Fibroblast of lung (primary cell): Measurements from ENCODE around the gene OSBPL6.
"Not testable (repeated sequence)": the region's sequence is repeated elsewhere in the genome, so short reads cannot be mapped to it uniquely, and the experiment has no call there.

ENCODE experiments used
- EZH2 ChIP-seq: IDR thresholded peaks from 2 replicates; pipeline ENCODE4 v1.5.1; 2012; ENCODE audit warnings: low read length, control low read depth, mild to moderate bottlenecking; ENCODE audit errors: missing control alignments
- TF ChIP-seq, protein P1 (sequence below), 2 donors: IDR thresholded peaks in 1 of 2; conservative IDR thresholded peaks in 1 of 2; 1 replicate in 1 of 2; 2 replicates in 1 of 2; pipeline ENCODE4 v1.5.1; 2011 to 2012; ENCODE audit warnings: low read length in 2 of 2, control low read depth in 1 of 2, inconsistent platforms in 1 of 2, low read depth in 1 of 2, mild to moderate bottlenecking in 1 of 2

DNA sequence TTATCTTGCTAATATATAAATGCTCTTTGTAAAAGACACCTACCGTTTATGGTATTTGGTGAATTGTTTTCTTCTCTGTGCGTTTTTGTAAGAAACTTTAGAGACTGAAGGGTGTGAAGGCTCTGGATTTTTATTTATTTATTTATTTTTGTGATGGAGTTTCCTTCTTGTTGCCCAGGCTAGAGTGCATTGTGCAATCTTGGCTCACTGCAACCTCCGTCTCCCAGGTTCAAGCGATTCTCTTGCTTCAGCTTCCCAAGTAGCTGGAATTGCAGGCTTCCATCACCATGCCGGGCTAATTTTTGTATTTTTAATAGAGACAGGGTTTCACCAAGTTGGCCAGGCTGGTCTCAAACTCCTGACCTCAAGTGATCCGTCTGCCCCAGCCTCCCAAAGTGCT lies 129.0 kb downstream of the OSBPL6 start:
- TF ChIP-seq, protein P1, sequence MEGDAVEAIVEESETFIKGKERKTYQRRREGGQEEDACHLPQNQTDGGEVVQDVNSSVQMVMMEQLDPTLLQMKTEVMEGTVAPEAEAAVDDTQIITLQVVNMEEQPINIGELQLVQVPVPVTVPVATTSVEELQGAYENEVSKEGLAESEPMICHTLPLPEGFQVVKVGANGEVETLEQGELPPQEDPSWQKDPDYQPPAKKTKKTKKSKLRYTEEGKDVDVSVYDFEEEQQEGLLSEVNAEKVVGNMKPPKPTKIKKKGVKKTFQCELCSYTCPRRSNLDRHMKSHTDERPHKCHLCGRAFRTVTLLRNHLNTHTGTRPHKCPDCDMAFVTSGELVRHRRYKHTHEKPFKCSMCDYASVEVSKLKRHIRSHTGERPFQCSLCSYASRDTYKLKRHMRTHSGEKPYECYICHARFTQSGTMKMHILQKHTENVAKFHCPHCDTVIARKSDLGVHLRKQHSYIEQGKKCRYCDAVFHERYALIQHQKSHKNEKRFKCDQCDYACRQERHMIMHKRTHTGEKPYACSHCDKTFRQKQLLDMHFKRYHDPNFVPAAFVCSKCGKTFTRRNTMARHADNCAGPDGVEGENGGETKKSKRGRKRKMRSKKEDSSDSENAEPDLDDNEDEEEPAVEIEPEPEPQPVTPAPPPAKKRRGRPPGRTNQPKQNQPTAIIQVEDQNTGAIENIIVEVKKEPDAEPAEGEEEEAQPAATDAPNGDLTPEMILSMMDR (conservative IDR thresholded peaks at IDR 0.05 in 1 of 2, IDR thresholded peaks at IDR 0.05 in 1 of 2; ENCODE audit: low read depth in 1 of 2, low read length in 2 of 2) = not testable (repeated sequence)
- not testable (repeated sequence) for TF ChIP-seq EZH2
